SK-N-SH (cell line): ENCODE results near the gene NOTCH1. TPM values are rescaled to one million over a fixed set of nuclear protein-coding genes. Genes with fewer than 3 reads are reported as not detected.

Experiments used
- CTCF ChIA-PET: fragments of 300-600, 350-600 bp; formaldehyde crosslinking; extraction: SDS; loops from one replicate; lab custom pipeline; 2021; lab: Yijun Ruan, JAX
- POLR2A ChIA-PET: fragments of 350-600 bp; sonication (Branson Sonifier 250); formaldehyde crosslinking; extraction: SDS; loops from one replicate; lab custom pipeline; 2020; ENCODE audit warnings: antibody characterized with exemption, inconsistent platforms; lab: Yijun Ruan, JAX
- DNase-seq: peaks from one replicate; pipeline ENCODE4 v3.0.0; 2012
- H2AFZ ChIP-seq: fragments of 200-600 bp; sonication (generic); 2 replicates; pipeline ENCODE4 v1.8.1; 2016; ENCODE audit warnings: antibody characterized with exemption, mild to moderate bottlenecking, low read depth
- H3F3A ChIP-seq: fragments of 200-600 bp; sonication (generic); replicated peaks from 2 replicates; pipeline ENCODE3; 2016; ENCODE audit warnings: antibody characterized with exemption, mild to moderate bottlenecking; ENCODE audit not compliant: insufficient read depth
- H3K27ac ChIP-seq, 2 experiments: fragments of 200-500 bp in 1 of 2; fragments of 200-600 bp in 1 of 2; sonication (Bioruptor generic) in 1 of 2; sonication (generic), shearing (Covaris generic) in 1 of 2; 2 replicates each; pipeline versions ENCODE4 v1.5.1 to v1.6.1; 2014 to 2016; ENCODE audit warnings: low read depth in 2 of 2, inconsistent platforms in 1 of 2, low read length in 1 of 2, mild to moderate bottlenecking in 1 of 2, mixed read lengths in 1 of 2
- H3K27me3 ChIP-seq: fragments of 200-600 bp; sonication (generic), shearing (Covaris generic); 2 replicates; pipeline ENCODE4 v1.6.1; 2016; ENCODE audit warnings: mixed run types; ENCODE audit not compliant: insufficient read depth
- H3K36me3 ChIP-seq, 2 experiments: fragments of 200-500 bp in 1 of 2; fragments of 200-600 bp in 1 of 2; sonication (Bioruptor generic) in 1 of 2; sonication (generic) in 1 of 2; replicated peaks in 1 of 2; 2 replicates each; pipeline versions ENCODE3 to v1.5.1; 2014 to 2016; ENCODE audit warnings: low read length in 1 of 2, mild to moderate bottlenecking in 1 of 2; ENCODE audit not compliant: insufficient read depth in 2 of 2, control insufficient read depth in 1 of 2
- H3K4me1 ChIP-seq, 2 experiments: fragments of 200-500 bp in 1 of 2; fragments of 200-600 bp in 1 of 2; sonication (Bioruptor generic) in 1 of 2; sonication (generic), shearing (Covaris generic) in 1 of 2; 2 replicates each; pipeline versions ENCODE4 v1.5.1 to v1.6.1; 2014 to 2016; ENCODE audit warnings: low read depth in 1 of 2, low read length in 1 of 2, mixed run types in 1 of 2; ENCODE audit not compliant: insufficient read depth in 2 of 2, control insufficient read depth in 1 of 2
- H3K4me2 ChIP-seq: fragments of 200-600 bp; sonication (generic), shearing (Covaris generic); 2 replicates; pipeline ENCODE4 v1.6.1; 2017; ENCODE audit warnings: mixed run types
- H3K4me3 ChIP-seq, 2 experiments: fragments of 200-500 bp in 1 of 2; fragments of 200-600 bp in 1 of 2; sonication (Bioruptor generic) in 1 of 2; sonication (generic), shearing (Covaris generic) in 1 of 2; 2 replicates each; pipeline versions ENCODE4 v1.5.1 to v1.8.1; 2014 to 2016; ENCODE audit warnings: low read depth in 2 of 2, inconsistent platforms in 1 of 2, low read length in 1 of 2, mild to moderate bottlenecking in 1 of 2, mixed read lengths in 1 of 2, moderate library complexity in 1 of 2
- H3K79me2 ChIP-seq: fragments of 200-600 bp; sonication (generic); 2 replicates; pipeline ENCODE4 v1.8.1; 2017; ENCODE audit warnings: mild to moderate bottlenecking; ENCODE audit not compliant: insufficient read depth
- H3K9ac ChIP-seq: fragments of 200-600 bp; sonication (generic); 2 replicates; pipeline ENCODE4 v1.6.1; 2017; ENCODE audit warnings: mixed run types
- H3K9me2 ChIP-seq: fragments of 200-600 bp; sonication (generic); 2 replicates; pipeline ENCODE4 v1.6.1; 2017; ENCODE audit warnings: mixed run types
- H3K9me3 ChIP-seq: fragments of 200-600 bp; sonication (generic); 2 replicates; pipeline ENCODE4 v1.6.1; 2017; ENCODE audit warnings: mixed run types, mild to moderate bottlenecking, moderate library complexity
- H4K20me1 ChIP-seq: fragments of 200-600 bp; sonication (generic); 2 replicates; pipeline ENCODE4 v1.6.1; 2017; ENCODE audit warnings: mild to moderate bottlenecking, mixed run types; ENCODE audit not compliant: insufficient read depth
- CHD2 ChIP-seq: fragments of 150-350 bp; IDR thresholded peaks from 2 replicates; pipeline ENCODE4 v1.6.1; 2018; ENCODE audit warnings: low read length; ENCODE audit not compliant: partially characterized antibody
- CTCF ChIP-seq: fragments of 200-600 bp; sonication (generic); IDR thresholded peaks from 2 replicates; pipeline ENCODE4 v1.6.1; 2017; ENCODE audit warnings: antibody characterized with exemption, mild to moderate bottlenecking, moderate library complexity
- ELF1 ChIP-seq: IDR thresholded peaks from 2 replicates; pipeline ENCODE4 v1.4.0; 2012
- EZH2phosphoT487 ChIP-seq: fragments of 200-600 bp; sonication (generic); IDR thresholded peaks from 2 replicates; pipeline ENCODE4 v1.6.1; 2017; ENCODE audit warnings: low read depth, mixed run types, mild to moderate bottlenecking, antibody characterized with exemption, moderate library complexity, borderline replicate concordance
- FOXM1 ChIP-seq: IDR thresholded peaks from 2 replicates; pipeline ENCODE4 v1.4.0; 2012; ENCODE audit warnings: low read depth, mild to moderate bottlenecking
- GABPA ChIP-seq: IDR thresholded peaks from 2 replicates; pipeline ENCODE4 v1.4.0; 2012; ENCODE audit warnings: low read depth, mild to moderate bottlenecking
- GATA2 ChIP-seq: sonication (generic); formaldehyde crosslinking; IDR thresholded peaks from 2 replicates; pipeline ENCODE4 v1.5.0; 2020; ENCODE audit warnings: mild to moderate bottlenecking, missing genetic modification reagents
- MEF2A ChIP-seq: IDR thresholded peaks from 2 replicates; pipeline ENCODE4 v1.4.0; 2012; ENCODE audit warnings: low read depth, borderline replicate concordance
- NRF1 ChIP-seq: IDR thresholded peaks from 2 replicates; pipeline ENCODE4 v1.6.1; 2012; ENCODE audit warnings: low read depth, mild to moderate bottlenecking, low read length
- PBX3 ChIP-seq: IDR thresholded peaks from 2 replicates; pipeline ENCODE4; 2012
- POLR2AphosphoS5 ChIP-seq: IDR thresholded peaks from 2 replicates; pipeline ENCODE4 v1.6.1; 2012; ENCODE audit warnings: low read depth, low read length
- SIN3A ChIP-seq: IDR thresholded peaks from 2 replicates; pipeline ENCODE4 v1.6.1; 2012; ENCODE audit warnings: low read depth, mild to moderate bottlenecking, low read length, moderate library complexity, borderline replicate concordance
- SMC3 ChIP-seq: IDR thresholded peaks from 2 replicates; pipeline ENCODE4 v1.6.1; 2012; ENCODE audit warnings: low read depth, low read length, improper control_type of control experiment
- TAF1 ChIP-seq: IDR thresholded peaks from 2 replicates; pipeline ENCODE4 v1.6.1; 2012; ENCODE audit warnings: low read depth, mild to moderate bottlenecking, low read length, moderate library complexity, borderline replicate concordance
- TCF12 ChIP-seq: IDR thresholded peaks from 2 replicates; pipeline ENCODE4 v1.4.0; 2012
- ZBTB33 ChIP-seq: IDR thresholded peaks from 2 replicates; pipeline ENCODE4 v1.4.0; 2012; ENCODE audit warnings: low read depth, borderline replicate concordance
- WGBS: methylation state at CpG from one replicate; pipeline ENCODE4 v1.1.6; 2017; ENCODE audit warnings: low lambda C conversion rate; 5-methylcytosine and 5-hydroxymethylcytosine counted together
- polyA plus RNA-seq, 3 experiments: library from polyadenylated mRNA; depleted of rRNA; stranded (reverse); fragments of >200 nt; gene quantifications; 2 replicates each; pipeline ENCODE4 v1.2.3, GENCODE V29; 2012

The NOTCH1 gene
- polyA plus RNA-seq, 1 of the 3 experiments (the other 2 are of a cell fraction), result 6.6 TPM

- H3F3A ChIP-seq, result no peaks in the 10 kb centered on the region
- peaks cover 0 to 11% of the 10 kb centered on the region in 2 experiments; a peak in 1 of 4 replicates for H3K4me1 ChIP-seq
- no peak for DNase-seq
- peaks cover 80% of the 10 kb centered on the region for H4K20me1 ChIP-seq
- 90% methylated on average over 23 of the region's 39 CpGs for WGBS
- H3K9me3 ChIP-seq, result no peaks in the 10 kb centered on the region
- no peak overlapping the region for H3K4me2 ChIP-seq
- H3K9ac ChIP-seq, result no peak overlapping the region
- peaks cover 0 to 2% of the 10 kb centered on the region in 2 experiments for H3K36me3 ChIP-seq
- H2AFZ ChIP-seq, result no peak overlapping the region
- peaks cover 2% of the 10 kb centered on the region; the same call in 1 of the 2 replicates for H3K79me2 ChIP-seq
- TF ChIP-seq SMC3 (no peak), PBX3 (no peak), GATA2 (CRISPR knock-in tag) (no peak), NRF1 (no peak), TCF12 (no peak)
- H3K27me3 ChIP-seq, result no peaks in the 10 kb centered on the region
- H3K27ac ChIP-seq, result no peak overlapping the region
- H3K4me3 ChIP-seq, result no peak overlapping the region
- no peaks in the 10 kb centered on the region for H3K9me2 ChIP-seq
- POLR2A ChIA-PET, result no interaction called here
- CTCF ChIA-PET, result interaction anchor here (1.0 to 1.9 kb wide), 3 partner anchors 44 to 193 kb away, joined by 3 to 9 read pairs (median 6); no protein-coding TSS in a partner anchor
These were observed 13.7 kb downstream of the NOTCH1 start for GRCh38 chr9:136531904-136532798.

- Histone ChIP-seq H3K4me3 (no peak overlapping the region), H3K9ac (no peak overlapping the region), H3F3A (no peaks in the 10 kb centered on the region), H3K36me3 (no peaks in the 10 kb centered on the region), H2AFZ (no peak overlapping the region), H3K9me2 (no peaks in the 10 kb centered on the region), H3K4me2 (no peak overlapping the region), H3K79me2 (peaks cover 2% of the 10 kb centered on the region; the same call in 1 of the 2 replicates), H3K4me1 (peaks cover 0 to 11% of the 10 kb centered on the region in 2 experiments; a peak in 1 of 4 replicates), H3K27ac (no peak overlapping the region), H4K20me1 (peaks cover 72% of the 10 kb centered on the region), H3K27me3 (no peaks in the 10 kb centered on the region), H3K9me3 (no peaks in the 10 kb centered on the region)
- no peak for DNase-seq
- ChIA-PET CTCF (no interaction called here), POLR2A (no interaction called here)
- WGBS, result 88% methylated on average over 12 of the region's 37 CpGs
- TF ChIP-seq GATA2 (CRISPR knock-in tag) (no peak), CHD2 (no peak), GABPA (no peak), EZH2phosphoT487 (no peak), ZBTB33 (no peak), SIN3A (no peak), ELF1 (no peak), FOXM1 (no peak), CTCF (no peak), MEF2A (no peak), POLR2AphosphoS5 (no peak), TAF1 (no peak)
These were observed 14.5 kb downstream of the NOTCH1 start for GRCh38 chr9:136531186-136531903.
